Measurements from ENCODE around the gene PRR15L.
"Not testable (repeated sequence)": the region's sequence is repeated elsewhere in the genome, so short reads cannot be mapped to it uniquely, and the experiment has no call there.

PRR15L gene

GRCh38 chr17:47942096-47942510, 15.6 kb downstream of the PRR15L start:
- in situ Hi-C loops (cut with HindIII; ENCODE audit: low sequenced_read_pairs), result no loop called here

- in situ Hi-C loops (cut with HindIII; ENCODE audit: low sequenced_read_pairs), result no loop called here
Observed at GRCh38 chr17:47941246-47942095, 16.2 kb downstream of the PRR15L start, which contains the start of gene PNPO. Gene PNPO, plus strand, starts transcription at chr17:47941571. Its CDS starts 105 bp downstream, at chr17:47941676.

GRCh38 chr17:47937941-47938340, 19.7 kb downstream of the PRR15L start:
- in situ Hi-C loops (cut with HindIII; ENCODE audit: low sequenced_read_pairs), result no loop called here

DNA sequence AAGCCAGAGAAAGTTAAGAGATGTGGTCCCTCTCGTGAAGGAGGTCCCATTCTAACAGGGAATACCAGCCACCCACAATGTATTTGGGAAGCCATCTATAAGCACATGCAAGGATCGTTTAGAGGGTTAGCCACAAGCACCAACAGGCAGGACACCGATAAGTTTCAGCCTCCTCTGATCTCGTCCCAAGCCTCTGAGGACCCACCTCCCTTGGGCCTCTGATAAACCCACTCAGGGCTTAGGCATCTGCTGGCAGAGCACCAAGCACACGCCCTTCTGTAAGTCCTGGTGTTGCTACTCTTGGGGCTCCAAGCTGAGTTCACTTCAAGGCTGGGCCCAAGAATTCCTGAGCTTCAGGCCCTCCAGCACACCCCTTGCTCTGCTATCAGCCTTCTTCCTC, 21.7 kb downstream of the PRR15L start:
- in situ Hi-C loops (cut with HindIII; ENCODE audit: low sequenced_read_pairs), result no loop called here

DNA sequence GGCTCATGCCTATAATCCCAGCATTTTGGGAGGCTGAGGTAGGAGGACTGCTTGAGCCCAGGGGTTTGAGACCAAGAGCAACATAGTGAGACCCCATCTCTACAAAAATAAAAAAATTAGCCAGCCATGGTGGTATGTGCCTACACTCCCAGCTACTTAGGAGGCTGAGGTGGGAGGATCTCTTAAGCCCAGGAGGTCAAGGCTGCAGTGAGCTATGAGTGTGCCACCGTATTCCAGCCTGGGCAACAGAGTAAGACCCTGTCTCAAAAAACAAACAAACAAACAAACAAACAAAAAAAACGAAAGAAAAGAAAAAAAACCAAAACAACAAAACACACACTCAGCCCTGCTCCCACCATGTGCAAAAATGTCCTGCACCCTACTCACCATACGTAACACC, 22.2 kb downstream of the PRR15L start:
- in situ Hi-C loops (cut with HindIII; ENCODE audit: low sequenced_read_pairs), result not testable (repeated sequence)

GRCh38 chr17:47934856-47935255, 22.8 kb downstream of the PRR15L start:
- in situ Hi-C loops (cut with HindIII; ENCODE audit: low sequenced_read_pairs), result no loop called here

GRCh38 chr17:47931848-47932247, 25.8 kb downstream of the PRR15L start:
- in situ Hi-C loops (cut with HindIII; ENCODE audit: low sequenced_read_pairs), result no loop called here

DNA sequence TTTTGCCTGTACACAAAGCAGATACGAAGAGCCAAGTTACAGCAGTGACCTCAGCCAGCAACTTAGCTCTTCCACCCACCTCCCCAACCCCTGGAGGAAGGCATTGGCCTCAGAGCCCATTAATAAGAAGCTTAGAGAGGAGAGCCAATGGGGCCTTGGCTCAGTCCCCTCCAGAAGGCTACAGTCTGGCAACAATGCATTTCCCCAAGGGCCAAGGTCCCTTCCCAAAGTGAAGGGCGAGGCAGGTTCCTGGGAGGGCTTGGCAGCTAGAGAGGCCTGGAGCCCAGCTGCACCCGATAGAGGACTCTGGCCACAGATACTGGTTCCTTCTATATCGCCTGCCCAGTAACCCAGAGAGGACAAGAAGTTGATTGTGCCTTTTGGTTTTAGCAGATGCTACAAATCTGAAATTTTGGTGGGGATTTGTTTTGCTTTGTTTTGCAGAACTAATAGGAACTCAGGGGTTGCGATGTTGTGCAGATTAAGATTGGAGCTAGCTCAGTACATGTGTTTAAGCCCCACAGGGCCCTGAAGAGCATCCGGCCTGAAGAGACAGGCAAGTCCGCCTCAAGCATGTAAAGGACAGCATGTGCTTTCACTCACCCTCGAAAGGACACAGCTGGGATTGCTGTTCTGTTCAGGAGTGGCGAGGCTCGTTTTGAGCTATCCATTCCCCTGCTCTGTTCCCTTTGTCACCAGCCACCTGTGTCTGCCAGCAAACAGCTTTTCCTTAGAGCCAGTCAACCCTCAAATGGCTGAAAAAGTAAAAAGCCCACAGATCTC, 28.3 kb downstream of the PRR15L start:
- in situ Hi-C loops (cut with HindIII; ENCODE audit: low sequenced_read_pairs), result no loop called here

GRCh38 chr17:47928415-47928814, 29.3 kb downstream of the PRR15L start:
- in situ Hi-C loops (cut with HindIII; ENCODE audit: low sequenced_read_pairs), result no loop called here

DNA sequence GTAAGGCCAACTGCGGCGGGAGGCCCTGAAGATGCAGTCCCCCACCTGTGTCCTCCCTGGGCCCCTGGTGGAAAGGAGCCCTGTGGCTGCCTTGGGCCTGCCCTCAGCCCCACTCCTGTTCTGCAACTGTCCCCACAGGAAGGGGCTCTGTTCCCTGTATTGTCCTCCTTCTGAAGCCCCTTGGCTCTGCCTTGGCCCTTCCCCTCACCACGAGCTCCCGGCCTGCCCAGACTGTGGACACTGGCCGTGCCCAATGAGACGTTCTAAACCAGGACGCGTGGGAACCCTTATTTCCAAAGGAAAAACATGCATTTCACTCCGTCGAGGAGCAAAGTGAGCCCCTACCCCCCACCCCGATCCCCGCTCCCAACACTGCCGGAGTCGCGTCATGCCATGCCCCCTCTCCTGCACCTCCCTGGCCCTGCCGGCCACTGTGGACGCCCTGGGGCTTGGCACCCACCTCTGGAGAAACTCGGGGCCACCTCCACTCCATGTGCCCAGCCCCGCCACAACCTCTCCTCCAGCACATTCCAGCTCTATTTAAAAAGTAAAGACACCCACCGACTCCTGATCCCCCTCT, 29.8 kb downstream of the PRR15L start:
- in situ Hi-C loops (cut with HindIII; ENCODE audit: low sequenced_read_pairs), result no loop called here

- in situ Hi-C loops (cut with HindIII; ENCODE audit: low sequenced_read_pairs), result no loop called here
Observed at GRCh38 chr17:47925678-47925988, 32.0 kb downstream of the PRR15L start.

DNA sequence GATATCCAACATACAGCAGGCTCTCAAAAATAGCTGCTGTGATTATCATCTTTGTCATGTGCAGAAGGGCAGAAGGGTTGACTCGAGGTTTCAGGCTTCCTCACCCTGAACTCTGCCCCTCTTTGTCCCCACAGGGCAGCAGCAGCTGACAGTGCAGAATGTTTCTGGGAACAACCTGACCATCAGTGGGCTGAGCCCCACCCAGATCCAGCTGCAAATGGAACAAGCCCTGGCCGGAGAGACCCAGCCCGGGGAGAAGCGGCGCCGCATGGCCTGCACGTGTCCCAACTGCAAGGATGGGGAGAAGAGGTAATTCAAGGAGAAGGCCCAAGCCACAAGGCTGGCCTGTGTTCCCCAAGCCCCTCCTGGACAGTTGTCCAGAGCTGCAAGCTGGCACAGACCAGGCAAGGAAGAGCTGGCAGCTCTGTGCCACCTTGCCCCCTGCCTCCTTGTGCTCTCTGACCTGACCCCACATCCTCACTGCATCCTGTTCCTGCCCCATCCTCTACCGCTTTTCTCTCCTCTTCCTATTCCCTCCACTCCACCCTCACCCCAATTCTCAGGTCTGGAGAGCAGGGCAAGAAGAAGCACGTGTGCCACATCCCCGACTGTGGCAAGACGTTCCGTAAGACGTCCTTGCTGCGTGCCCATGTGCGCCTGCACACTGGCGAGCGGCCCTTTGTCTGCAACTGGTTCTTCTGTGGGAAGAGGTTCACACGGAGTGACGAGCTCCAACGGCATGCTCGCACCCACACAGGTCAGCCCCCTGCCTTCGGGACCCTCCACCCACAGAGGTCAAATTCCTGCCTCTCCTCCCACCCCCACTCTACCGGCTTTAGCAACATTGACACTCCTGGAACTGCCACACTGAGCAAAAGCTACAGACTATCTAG, 32.7 kb downstream of the PRR15L start:
- in situ Hi-C loops (cut with HindIII; ENCODE audit: low sequenced_read_pairs), result no loop called here

- in situ Hi-C loops (cut with HindIII; ENCODE audit: low sequenced_read_pairs), result not testable (repeated sequence)
Observed at GRCh38 chr17:47919889-47920288, 37.8 kb downstream of the PRR15L start.

- in situ Hi-C loops (cut with HindIII; ENCODE audit: low sequenced_read_pairs), result no loop called here
Observed at GRCh38 chr17:47918991-47919390, 38.7 kb downstream of the PRR15L start.

DNA sequence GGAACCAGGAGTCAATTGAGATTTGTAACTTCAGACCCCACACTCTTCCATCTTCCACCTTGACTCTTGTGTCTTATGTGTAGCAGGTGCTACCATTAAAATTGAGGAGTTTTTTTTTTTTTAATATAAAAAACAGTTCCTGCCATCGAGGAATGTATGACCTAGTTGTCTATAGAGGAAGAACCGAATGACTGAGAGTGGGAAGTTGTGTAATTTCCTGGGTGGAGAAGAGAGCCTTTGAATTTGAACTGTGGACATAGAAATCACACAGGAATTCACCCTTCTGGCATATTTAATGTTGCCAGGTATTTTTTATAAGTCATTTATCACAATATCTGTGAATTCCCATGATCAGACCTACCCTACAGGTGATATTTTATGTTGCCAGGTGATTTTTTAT, 39.7 kb downstream of the PRR15L start:
- in situ Hi-C loops (cut with HindIII; ENCODE audit: low sequenced_read_pairs), result no loop called here

DNA sequence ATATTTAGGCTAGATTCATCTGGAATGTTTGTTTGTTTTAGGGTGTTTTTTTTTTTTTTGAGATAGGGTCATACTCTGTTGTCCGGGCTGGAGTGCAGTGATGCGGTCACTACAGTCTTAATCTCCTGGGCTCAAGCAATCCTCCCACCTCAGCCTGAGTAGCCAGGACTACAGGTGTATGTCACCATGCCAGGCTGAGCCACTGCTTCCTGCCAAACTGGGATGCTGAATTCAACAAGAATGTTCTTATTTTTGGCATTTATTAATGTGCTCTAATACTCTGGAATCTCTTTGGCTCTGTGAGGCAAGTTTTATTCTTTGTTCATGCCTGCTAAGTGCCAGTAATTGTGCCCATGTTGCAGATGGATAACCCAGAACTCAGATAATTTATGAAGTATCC, 40.1 kb downstream of the PRR15L start:
- in situ Hi-C loops (cut with HindIII; ENCODE audit: low sequenced_read_pairs), result no loop called here

GRCh38 chr17:47916489-47917208, 41.0 kb downstream of the PRR15L start:
- in situ Hi-C loops (cut with HindIII; ENCODE audit: low sequenced_read_pairs), result no loop called here

- in situ Hi-C loops (cut with HindIII; ENCODE audit: low sequenced_read_pairs), result no loop called here
Observed at GRCh38 chr17:47915776-47916398, 41.8 kb downstream of the PRR15L start.

DNA sequence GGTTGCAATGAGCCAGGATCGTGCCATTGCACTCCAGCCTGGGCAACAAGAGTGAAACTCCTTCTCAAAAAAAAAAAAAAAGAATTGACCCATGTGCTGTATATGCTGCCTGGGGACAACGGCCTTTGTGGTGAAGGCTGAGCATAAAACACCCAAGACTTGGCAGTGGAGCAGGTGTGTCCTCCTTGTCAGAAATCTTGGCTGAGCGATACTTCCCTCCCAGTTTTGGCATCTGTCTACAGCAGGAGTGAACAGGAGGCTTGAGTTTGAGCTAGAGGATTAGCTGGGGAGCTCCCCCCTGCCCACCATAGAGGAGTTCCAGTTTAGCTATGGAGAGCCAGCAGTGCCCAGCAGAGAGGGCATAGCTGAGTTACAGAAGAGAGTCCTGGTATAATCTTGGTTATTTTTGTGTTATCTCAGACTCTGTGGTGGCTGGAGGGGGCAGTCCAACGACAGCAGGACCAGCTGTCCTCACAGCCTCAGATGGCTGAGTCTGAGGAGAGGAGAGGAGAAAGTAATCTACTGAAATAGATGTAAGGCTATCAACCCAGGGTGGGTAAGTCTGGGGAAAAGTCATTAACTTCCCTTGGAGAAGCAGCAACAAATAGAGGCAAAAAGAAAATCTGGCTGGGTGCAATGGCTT, 43.3 kb downstream of the PRR15L start:
- in situ Hi-C loops (cut with HindIII; ENCODE audit: low sequenced_read_pairs), result no loop called here

All from DLD1 (cell line).